Osteoblast (primary cell): ENCODE measurements around the gene KCNQ1. TPM values are rescaled to one million over a fixed set of nuclear protein-coding genes. Genes with fewer than 3 reads are reported as not detected.

Source experiments
- DNase-seq: peaks from one replicate; pipeline ENCODE4 v3.0.0; 2011; ENCODE audit warnings: low spot score, mixed read lengths; ENCODE audit not compliant: insufficient read length; ENCODE audit errors: missing footprints
- H2AFZ ChIP-seq: 2 replicates; pipeline ENCODE4 v1.6.0; 2011; ENCODE audit warnings: mild to moderate bottlenecking, low read length
- H3K27ac ChIP-seq: 2 replicates; pipeline ENCODE4 v1.5.1; 2011; ENCODE audit warnings: mild to moderate bottlenecking, low read depth, low read length, moderate library complexity
- H3K27me3 ChIP-seq: 2 replicates; pipeline ENCODE4 v1.6.0; 2012; ENCODE audit warnings: mild to moderate bottlenecking, control low read depth, inconsistent platforms, low read length, moderate library complexity; ENCODE audit not compliant: insufficient read depth
- H3K36me3 ChIP-seq: 2 replicates; pipeline ENCODE4 v1.5.1; 2011; ENCODE audit warnings: mild to moderate bottlenecking, low read length, control low read depth, moderate library complexity; ENCODE audit not compliant: insufficient read depth
- H3K4me1 ChIP-seq: 2 replicates; pipeline ENCODE4 v1.5.1; 2011; ENCODE audit warnings: mild to moderate bottlenecking, low read length, control low read depth, moderate library complexity; ENCODE audit not compliant: insufficient read depth
- H3K4me2 ChIP-seq: 2 replicates; pipeline ENCODE4 v1.6.0; 2011; ENCODE audit warnings: mild to moderate bottlenecking, low read length; ENCODE audit not compliant: insufficient read depth
- H3K4me3 ChIP-seq: fragments of 200-600 bp; sonication (generic); 3 replicates; pipeline ENCODE4 v1.5.1; 2012; ENCODE audit warnings: mild to moderate bottlenecking, low read length, inconsistent platforms; ENCODE audit not compliant: insufficient read depth
- H3K79me2 ChIP-seq: 2 replicates; pipeline ENCODE4 v1.6.0; 2012; ENCODE audit warnings: mild to moderate bottlenecking, low read length, control low read depth, inconsistent platforms; ENCODE audit not compliant: insufficient read depth
- H3K9me3 ChIP-seq: 2 replicates; pipeline ENCODE4 v1.5.1; 2011; ENCODE audit warnings: low read depth, low read length, control low read depth
- H4K20me1 ChIP-seq: 2 replicates; pipeline ENCODE4 v1.6.0; 2012; ENCODE audit warnings: mild to moderate bottlenecking, low read length, control low read depth; ENCODE audit not compliant: insufficient read depth
- total RNA-seq: library from RNA; depleted of rRNA; stranded (reverse); fragments of >200 nt; gene quantifications from 2 replicates; pipeline ENCODE4 v1.2.3, GENCODE V29; 2012
- TF ChIP-seq, protein P1 (sequence below): IDR thresholded peaks from 2 replicates; pipeline ENCODE4 v1.5.1; 2011; ENCODE audit warnings: mild to moderate bottlenecking, low read depth, low read length, moderate library complexity; ENCODE audit errors: extremely low read depth

Gene KCNQ1
- total RNA-seq, 1 donor: not detected

DNA sequence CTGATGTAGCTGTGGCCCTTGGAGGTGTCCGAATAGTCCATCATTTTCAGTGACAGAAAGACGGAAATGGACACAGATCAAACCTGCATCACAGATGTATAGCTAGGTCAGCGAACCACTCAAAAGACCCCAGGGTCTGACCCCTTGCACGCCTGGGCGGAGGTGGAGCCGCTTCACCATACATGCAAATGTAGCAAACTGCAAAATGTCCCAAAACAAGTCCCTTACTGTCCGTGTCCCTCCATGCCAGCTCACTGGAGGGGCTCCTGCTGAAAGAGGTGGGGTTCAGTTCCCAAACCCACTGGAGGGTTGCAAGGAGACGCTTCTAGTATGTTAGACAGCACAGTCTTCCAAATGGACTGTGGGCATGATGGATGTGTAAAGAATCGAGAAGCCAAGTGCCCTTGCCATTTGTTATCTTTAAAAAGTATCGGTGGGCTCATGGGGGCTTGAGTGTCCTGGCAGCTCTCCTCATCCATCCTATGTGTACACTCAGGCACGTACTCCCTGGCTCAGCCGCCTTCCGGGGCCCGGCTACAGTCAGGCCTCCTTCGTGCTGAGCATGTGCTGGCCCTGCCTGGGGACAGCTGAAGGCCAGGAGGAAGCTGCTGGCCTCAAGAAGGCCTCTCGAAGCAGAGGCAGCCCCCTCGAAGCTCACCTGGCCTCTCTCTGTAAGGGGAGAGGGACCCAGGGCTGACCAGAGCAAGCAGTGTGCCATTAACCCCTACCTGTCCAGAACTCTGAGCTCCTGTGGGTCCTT, 275.2 kb downstream of the KCNQ1 start:
- H3K27me3 ChIP-seq: peaks cover 27% of the 10 kb centered on the region
- no peaks in the 10 kb centered on the region for H4K20me1 ChIP-seq

DNA sequence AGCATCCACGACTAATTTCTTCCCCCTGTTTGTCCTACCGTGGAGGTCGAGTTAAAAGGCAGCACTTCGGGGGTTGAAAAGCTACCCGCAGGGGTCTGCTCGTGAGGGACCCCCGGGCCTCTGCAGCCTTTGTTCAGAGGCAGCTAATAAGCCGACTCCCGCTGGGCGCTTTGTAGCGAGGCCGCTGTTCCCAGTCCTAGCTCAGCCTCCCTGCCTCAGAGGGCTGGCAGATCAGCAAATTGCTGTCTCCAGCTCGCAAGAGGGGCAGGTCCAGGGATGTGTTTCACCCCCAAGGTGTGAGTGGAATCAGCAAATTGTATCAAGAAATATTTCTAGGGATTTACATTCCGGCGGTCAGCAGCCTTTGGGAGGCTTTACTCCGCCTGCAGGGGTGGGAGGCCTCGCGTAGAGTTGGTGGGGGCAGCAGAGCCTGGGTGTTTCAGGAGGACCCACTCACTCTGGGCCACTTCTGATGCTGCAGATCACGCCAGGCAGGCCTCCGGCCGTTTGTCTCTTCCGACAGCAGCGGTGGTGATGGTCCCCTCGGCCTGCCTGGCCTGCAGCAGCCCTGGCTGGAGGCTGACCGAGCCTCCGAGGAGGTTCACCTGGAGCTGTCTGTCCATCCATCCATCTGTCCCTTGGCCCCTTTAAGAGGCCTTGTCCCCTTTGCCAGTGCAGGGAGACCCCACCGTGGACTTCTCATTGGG, 276.6 kb downstream of the KCNQ1 start:
- Histone ChIP-seq H4K20me1 (no peaks in the 10 kb centered on the region), H3K4me3 (no peak overlapping the region), H3K36me3 (no peaks in the 10 kb centered on the region), H3K4me2 (no peak overlapping the region), H3K4me1 (no peaks in the 10 kb centered on the region), H3K9me3 (no peaks in the 10 kb centered on the region), H2AFZ (no peak overlapping the region), H3K27me3 (peaks cover 28% of the 10 kb centered on the region), H3K79me2 (no peaks in the 10 kb centered on the region), H3K27ac (no peak overlapping the region)
- TF ChIP-seq, protein P1, sequence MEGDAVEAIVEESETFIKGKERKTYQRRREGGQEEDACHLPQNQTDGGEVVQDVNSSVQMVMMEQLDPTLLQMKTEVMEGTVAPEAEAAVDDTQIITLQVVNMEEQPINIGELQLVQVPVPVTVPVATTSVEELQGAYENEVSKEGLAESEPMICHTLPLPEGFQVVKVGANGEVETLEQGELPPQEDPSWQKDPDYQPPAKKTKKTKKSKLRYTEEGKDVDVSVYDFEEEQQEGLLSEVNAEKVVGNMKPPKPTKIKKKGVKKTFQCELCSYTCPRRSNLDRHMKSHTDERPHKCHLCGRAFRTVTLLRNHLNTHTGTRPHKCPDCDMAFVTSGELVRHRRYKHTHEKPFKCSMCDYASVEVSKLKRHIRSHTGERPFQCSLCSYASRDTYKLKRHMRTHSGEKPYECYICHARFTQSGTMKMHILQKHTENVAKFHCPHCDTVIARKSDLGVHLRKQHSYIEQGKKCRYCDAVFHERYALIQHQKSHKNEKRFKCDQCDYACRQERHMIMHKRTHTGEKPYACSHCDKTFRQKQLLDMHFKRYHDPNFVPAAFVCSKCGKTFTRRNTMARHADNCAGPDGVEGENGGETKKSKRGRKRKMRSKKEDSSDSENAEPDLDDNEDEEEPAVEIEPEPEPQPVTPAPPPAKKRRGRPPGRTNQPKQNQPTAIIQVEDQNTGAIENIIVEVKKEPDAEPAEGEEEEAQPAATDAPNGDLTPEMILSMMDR: no peak
- no peak for DNase-seq

More for the DNA sequence above, 275.2 kb downstream of the KCNQ1 start:
- TF ChIP-seq, protein P1: no peak
- H3K4me1 ChIP-seq: no peaks in the 10 kb centered on the region
- H3K4me3 ChIP-seq: no peak overlapping the region
- no peak overlapping the region for H3K27ac ChIP-seq
- H3K4me2 ChIP-seq: no peak overlapping the region
- DNase-seq: no peak
- no peak overlapping the region for H2AFZ ChIP-seq
- no peaks in the 10 kb centered on the region for H3K9me3 ChIP-seq
- no peaks in the 10 kb centered on the region for H3K79me2 ChIP-seq
- no peaks in the 10 kb centered on the region for H3K36me3 ChIP-seq

GRCh38 chr11:2722955-2723354, 278.1 kb downstream of the KCNQ1 start:
- Histone ChIP-seq H3K9me3 (no peaks in the 10 kb centered on the region), H3K27ac (no peak overlapping the region), H3K4me2 (no peak overlapping the region), H2AFZ (no peak overlapping the region), H3K4me1 (no peaks in the 10 kb centered on the region), H3K79me2 (no peaks in the 10 kb centered on the region), H4K20me1 (no peaks in the 10 kb centered on the region), H3K36me3 (no peaks in the 10 kb centered on the region), H3K27me3 (peaks cover 26% of the 10 kb centered on the region), H3K4me3 (no peak overlapping the region)
- no peak for DNase-seq
- TF ChIP-seq, protein P1: no peak

DNA sequence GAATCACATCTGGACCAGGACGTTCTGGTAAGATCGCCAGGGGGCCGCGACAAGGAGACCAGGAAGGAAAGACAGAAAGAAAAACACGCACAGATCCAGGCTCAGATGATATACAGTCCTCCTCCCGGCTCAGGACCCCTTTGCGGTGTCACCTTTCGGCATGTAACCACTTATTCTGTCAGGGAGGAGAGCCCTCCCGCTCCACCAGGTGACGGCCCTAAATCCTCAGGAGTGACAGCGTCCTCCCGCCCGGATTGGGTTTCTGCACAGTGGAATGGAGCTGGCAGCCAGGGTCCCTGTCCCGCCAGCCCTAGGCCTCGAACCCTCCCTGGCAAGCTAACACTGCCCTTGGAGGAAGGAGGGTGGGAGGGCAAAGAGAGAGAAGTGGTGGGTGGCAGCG, 279.3 kb downstream of the KCNQ1 start:
- no peak overlapping the region for H2AFZ ChIP-seq
- H3K79me2 ChIP-seq: no peaks in the 10 kb centered on the region
- no peaks in the 10 kb centered on the region for H3K9me3 ChIP-seq
- H4K20me1 ChIP-seq: no peaks in the 10 kb centered on the region
- no peak overlapping the region for H3K4me3 ChIP-seq
- no peak for DNase-seq
- no peaks in the 10 kb centered on the region for H3K4me1 ChIP-seq
- no peak overlapping the region for H3K27ac ChIP-seq
- H3K4me2 ChIP-seq: no peak overlapping the region
- peaks cover 28% of the 10 kb centered on the region for H3K27me3 ChIP-seq
- no peaks in the 10 kb centered on the region for H3K36me3 ChIP-seq
- TF ChIP-seq, protein P1: no peak
